Thoracic aorta (tissue), 2 donors: Measurements from ENCODE around the gene CABLES1. TPM values are rescaled to one million over a fixed set of nuclear protein-coding genes. Genes with fewer than 3 reads are reported as not detected.
A peak's percentile ranks its signal among the peaks of the same experiment; 100 is the strongest.

Experiments used
- ATAC-seq: fragments of 150-250 bp; one replicate; pipeline ENCODE4 v1.8.0; 2017; ENCODE audit warnings: low read depth; ENCODE audit not compliant: insufficient number of reproducible peaks, low FRiP score
- DNase-seq: peaks from one replicate; pipeline ENCODE4 v3.0.0-alpha.2; 2020; ENCODE audit warnings: low spot score
- H3K27ac ChIP-seq, 2 donors: fragments of 200-600 bp; sonication (generic); 1 replicate in 1 of 2; 2 replicates in 1 of 2; pipeline ENCODE4 v1.5.1; 2016; ENCODE audit warnings: mild to moderate bottlenecking in 2 of 2, moderate library complexity in 2 of 2
- H3K27me3 ChIP-seq: fragments of 200-600 bp; sonication (generic); replicated peaks from 2 replicates; pipeline ENCODE4 v1.6.0; 2016; ENCODE audit warnings: mild to moderate bottlenecking; ENCODE audit not compliant: insufficient read depth
- H3K36me3 ChIP-seq: fragments of 200-600 bp; sonication (generic); one replicate; pipeline ENCODE4 v1.5.1; 2016
- H3K4me1 ChIP-seq, 2 donors: fragments of 200-600 bp; sonication (generic); 1 replicate in 1 of 2; 2 replicates in 1 of 2; pipeline versions ENCODE4 v1.5.1 to v1.6.0; 2016; ENCODE audit warnings: low read depth in 2 of 2, mild to moderate bottlenecking in 1 of 2; ENCODE audit not compliant: control insufficient read depth in 1 of 2
- H3K4me3 ChIP-seq: fragments of 200-600 bp; sonication (generic); 2 replicates; pipeline ENCODE4 v1.5.1; 2016; ENCODE audit warnings: mild to moderate bottlenecking
- H3K9me3 ChIP-seq: fragments of 200-600 bp; sonication (generic); 2 replicates; pipeline ENCODE4 v1.5.1; 2016
- CTCF ChIP-seq: fragments of 200-600 bp; sonication (generic); IDR thresholded peaks from one replicate; pipeline ENCODE4 v1.5.1; 2019; ENCODE audit warnings: antibody characterized with exemption
- total RNA-seq, 2 donors: library from RNA; depleted of rRNA; stranded (reverse); fragments of >200 nt; gene quantifications; one replicate each; pipeline versions ENCODE4 v1.1.0 to v1.2.3, GENCODE V29; 2016

CABLES1 gene
- total RNA-seq, 2 donors from 2014 or later, result 25.7 to 28.7 TPM

GRCh38 chr18:23126376-23127056 is 8.8 kb upstream of the CABLES1 start:
- H3K9me3 ChIP-seq, result no peaks in the 10 kb centered on the region
- H3K27me3 ChIP-seq, result no peaks in the 10 kb centered on the region
- TF ChIP-seq CTCF, result no peak
- no peaks in the 10 kb centered on the region for H3K4me1 ChIP-seq
- DNase-seq (no peak), ATAC-seq (no peak)
- H3K27ac ChIP-seq, result no peak overlapping the region
- H3K4me3 ChIP-seq, result no peak overlapping the region
- no peaks in the 10 kb centered on the region for H3K36me3 ChIP-seq

- H3K27ac ChIP-seq, result no peak overlapping the region
- DNase-seq (no peak), ATAC-seq (no peak)
- no peak overlapping the region for H3K4me3 ChIP-seq
- no peaks in the 10 kb centered on the region for H3K36me3 ChIP-seq
- H3K27me3 ChIP-seq, result no peaks in the 10 kb centered on the region
- H3K9me3 ChIP-seq, result no peaks in the 10 kb centered on the region
- no peak for TF ChIP-seq CTCF
- H3K4me1 ChIP-seq, result no peaks in the 10 kb centered on the region
These were observed 8.2 kb upstream of the CABLES1 start for GRCh38 chr18:23127090-23127489.

GRCh38 chr18:23129355-23130002 is 5.8 kb upstream of the CABLES1 start:
- Histone ChIP-seq H3K4me1 (peaks cover 2 to 7% of the 10 kb centered on the region in 2 donors), H3K36me3 (no peaks in the 10 kb centered on the region), H3K27ac (no peak overlapping the region), H3K27me3 (no peaks in the 10 kb centered on the region), H3K4me3 (no peak overlapping the region), H3K9me3 (no peaks in the 10 kb centered on the region)
- no peak for ATAC-seq
- no peak for DNase-seq
- TF ChIP-seq CTCF, result no peak

- Histone ChIP-seq H3K4me3 (no peak overlapping the region), H3K27ac (no peak overlapping the region), H3K27me3 (no peaks in the 10 kb centered on the region), H3K9me3 (no peaks in the 10 kb centered on the region), H3K4me1 (peaks cover 3 to 11% of the 10 kb centered on the region in 2 donors), H3K36me3 (no peaks in the 10 kb centered on the region)
- peak; percentile 80 for TF ChIP-seq CTCF
- ATAC-seq, result no peak
- DNase-seq, result peak; percentile 40
These were observed 3.5 kb upstream of the CABLES1 start for GRCh38 chr18:23131693-23132319.
